Fibroblast of upper back skin (primary cell): ENCODE results near the gene FLCN.

Experiments
- DNase-seq: peaks from one replicate; pipeline ENCODE4 v3.0.0-alpha.2; 2013

Gene FLCN

DNA sequence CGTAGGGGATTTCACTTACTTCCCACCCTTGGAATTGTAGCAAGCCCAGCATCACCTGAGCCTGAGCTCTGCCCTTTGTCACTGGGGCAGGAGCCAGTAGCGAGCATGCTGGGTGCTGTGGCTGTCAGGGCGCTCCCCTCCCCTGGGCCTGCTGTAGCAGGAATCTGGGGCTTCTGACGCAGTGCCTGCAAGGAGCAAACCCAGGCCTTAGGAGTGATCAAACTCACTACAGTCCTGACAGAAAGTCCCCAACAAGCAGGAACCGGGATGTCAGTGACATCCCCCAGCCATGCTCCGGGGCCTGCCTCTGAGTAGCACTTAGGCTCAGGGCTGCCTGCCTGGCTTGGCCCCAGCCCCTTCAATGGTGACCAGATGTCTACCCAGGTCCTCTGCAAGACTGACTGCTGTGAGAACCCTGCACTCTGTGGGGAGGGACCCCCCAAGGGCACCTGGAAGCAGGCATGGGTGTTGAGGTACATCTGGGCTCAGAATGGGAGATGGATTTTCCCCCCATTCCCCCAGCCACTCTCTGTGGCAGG lies 54.3 kb downstream of the FLCN start:
- DNase-seq = no peak

DNA sequence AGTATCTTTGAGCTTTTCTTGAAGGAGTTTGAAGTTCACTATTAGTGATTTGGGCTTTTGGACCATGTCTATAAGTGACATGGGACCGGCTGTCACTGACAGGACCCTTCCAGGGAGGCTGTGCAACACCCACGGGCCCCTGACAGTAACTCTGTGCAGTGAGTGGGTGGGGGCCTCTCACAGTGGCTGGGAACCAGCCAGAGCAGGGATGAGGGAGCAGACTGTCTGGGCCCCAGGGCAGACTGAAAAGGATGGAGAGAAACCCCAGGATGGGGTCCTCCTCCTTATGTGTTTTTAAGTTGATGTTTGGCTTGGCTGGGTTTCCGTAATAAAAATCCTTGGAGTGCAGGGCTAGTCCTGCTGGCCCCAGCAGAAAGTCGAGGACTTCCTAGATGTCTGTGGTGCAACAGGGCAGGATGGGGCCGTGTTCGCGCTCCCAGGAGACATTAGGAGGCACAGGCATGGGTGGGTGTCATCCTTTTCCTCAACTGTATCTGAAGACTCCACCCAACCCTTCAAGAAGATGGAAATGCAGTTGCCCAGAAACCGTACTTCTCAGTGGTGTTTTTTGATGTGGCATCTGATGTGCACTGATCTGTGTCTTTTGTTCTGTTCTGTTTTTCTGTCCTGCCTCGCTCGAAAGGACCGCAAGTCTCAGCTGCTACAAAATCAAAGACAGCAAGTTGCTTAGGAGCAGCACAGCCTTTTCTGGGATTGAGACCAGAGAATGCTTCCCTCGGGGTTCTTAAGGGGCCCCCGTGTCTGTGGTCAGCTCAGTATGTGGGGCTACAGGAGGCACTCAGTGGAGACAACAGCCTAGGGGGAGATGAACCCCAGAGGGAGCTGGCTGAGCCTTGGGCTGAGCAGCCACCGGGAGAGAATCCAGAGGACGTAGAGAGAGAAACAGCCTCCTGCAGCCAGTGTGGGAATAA lies 55.0 kb downstream of the FLCN start:
- DNase-seq = no peak

- DNase-seq = no peak
Observed at GRCh38 chr17:17180741-17181525, 56.0 kb downstream of the FLCN start.

- no peak for DNase-seq
Observed at GRCh38 chr17:17180141-17180603, 56.8 kb downstream of the FLCN start.

DNA sequence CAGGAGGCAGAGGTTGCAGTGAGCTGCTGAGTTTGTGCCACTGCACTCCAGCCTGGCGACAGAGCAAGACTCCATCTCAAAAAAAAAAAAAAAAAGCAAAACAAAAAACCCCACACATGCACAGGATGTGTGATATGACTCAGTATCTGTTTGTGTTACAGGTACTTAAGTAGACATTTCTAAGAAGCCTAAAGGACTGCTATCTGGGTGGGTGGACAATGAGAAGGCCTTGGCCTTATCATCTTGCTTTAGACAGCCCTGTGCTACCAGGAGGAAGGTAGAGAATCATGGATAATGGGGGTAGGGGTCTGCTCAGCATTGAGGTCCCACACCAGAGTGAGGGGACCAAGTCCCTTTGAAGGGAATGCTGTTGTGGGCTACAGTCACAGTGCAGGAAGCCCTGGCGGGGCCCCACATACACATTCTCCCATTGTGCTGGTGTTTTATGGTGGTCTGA lies 57.6 kb downstream of the FLCN start:
- DNase-seq = no peak

DNA sequence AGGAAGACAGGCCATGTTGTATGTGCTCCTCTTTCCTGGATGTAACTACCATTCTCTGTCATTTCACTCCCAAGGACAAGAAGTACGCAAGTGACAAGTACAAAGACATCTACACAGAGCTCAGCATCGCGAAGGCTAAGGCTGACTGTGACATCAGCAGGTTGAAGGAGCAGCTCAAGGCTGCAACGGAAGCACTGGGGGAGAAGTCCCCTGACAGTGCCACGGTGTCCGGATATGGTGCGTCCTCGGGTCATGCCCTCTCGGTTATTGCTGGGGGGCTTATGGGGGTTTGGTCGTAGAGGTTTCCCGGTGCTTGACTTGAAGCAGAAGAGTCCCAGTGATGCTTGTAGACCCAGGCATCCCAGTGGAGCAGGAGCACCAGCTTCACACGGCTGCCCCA lies 59.8 kb downstream of the FLCN start:
- DNase-seq = no peak

GRCh38 chr17:17176341-17176740 lies 60.6 kb downstream of the FLCN start:
- DNase-seq = no peak

GRCh38 chr17:17175917-17176316 lies 61.1 kb downstream of the FLCN start:
- DNase-seq = no peak

DNA sequence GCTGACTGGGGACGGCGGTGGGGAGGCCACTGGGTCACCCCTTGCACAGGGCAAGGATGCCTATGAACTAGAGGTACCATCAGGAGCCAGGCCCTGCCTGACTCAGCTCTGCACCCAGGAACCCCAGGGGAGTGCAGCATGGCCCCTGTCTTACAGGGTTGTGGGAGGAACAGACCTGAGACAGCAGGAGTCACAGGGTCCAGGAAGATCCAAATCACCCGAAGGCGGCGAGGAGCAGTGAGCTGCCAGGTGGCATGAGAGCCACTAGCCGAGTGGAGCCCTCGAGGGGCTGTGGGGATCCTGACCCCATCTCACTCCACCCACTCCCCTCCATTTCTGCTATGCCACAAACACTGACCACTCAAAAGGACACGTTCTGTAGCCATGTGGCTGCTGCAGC lies 61.6 kb downstream of the FLCN start:
- no peak for DNase-seq

- no peak for DNase-seq
Observed at GRCh38 chr17:17173921-17174320, 63.0 kb downstream of the FLCN start.

DNA sequence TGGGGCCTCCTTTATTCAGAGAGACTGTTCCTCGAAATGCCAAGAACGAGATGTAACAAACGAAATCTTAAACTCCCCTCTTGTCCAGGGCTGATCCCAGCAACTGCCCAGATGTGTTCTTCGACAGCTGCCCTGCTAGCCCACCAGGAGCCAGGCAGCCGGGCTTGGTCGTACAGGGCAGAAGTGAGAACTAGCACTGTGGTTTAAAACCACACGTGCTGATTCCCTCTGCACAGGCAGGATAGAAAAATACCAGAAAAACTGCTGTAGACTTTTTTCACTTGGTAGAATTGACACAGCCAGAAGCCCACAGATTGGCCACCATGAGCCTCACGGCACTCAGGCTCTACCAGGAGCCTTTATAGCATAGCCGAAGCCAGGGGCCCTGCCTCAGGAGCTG lies 64.0 kb downstream of the FLCN start:
- no peak for DNase-seq

- no peak for DNase-seq
Observed at GRCh38 chr17:17172001-17172939, 64.7 kb downstream of the FLCN start.

GRCh38 chr17:17171186-17171585 lies 65.8 kb downstream of the FLCN start:
- DNase-seq = no peak

- DNase-seq = no peak
Observed at GRCh38 chr17:17170346-17170985, 66.5 kb downstream of the FLCN start.

DNA sequence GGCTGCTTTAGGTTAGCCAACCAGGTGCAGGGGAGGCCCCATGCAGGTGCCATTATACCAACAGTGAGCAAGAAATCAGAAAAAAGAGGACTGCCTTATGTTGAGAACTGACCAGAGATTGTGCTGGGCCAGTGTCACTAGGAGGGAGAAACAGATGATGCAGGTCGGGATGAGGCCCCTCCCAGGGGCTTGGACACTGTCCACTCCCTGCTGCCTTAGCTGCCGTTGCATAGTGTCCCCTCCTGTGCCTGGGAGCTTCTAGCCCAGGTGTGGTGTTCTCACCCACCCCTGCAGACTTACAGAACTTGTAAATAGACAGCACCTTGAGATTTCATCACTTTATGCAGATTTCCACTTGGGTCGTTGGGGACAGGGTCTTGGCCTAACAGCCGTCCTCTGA lies 67.6 kb downstream of the FLCN start:
- no peak for DNase-seq

GRCh38 chr17:17168401-17168800 lies 68.6 kb downstream of the FLCN start:
- no peak for DNase-seq

DNA sequence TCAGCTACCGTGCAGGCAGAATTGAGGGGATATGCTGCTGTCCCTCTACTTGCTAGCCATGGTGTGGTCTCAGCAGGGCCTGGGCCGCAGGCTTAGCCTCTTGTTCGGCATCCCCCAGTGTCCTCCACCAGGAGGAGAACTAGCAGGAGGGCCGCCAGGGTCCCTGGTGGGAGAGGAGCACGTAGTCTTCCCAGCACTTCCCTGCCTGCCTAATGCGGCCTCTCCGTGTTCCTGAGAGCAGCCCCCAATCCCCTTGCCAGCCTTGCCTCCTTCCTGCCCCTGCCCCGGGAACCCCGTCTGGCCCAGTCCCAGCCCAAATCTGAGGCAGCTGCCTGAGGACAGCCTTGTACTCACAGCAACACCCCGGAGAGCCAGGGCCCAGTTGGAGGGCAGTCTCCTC lies 69.0 kb downstream of the FLCN start:
- DNase-seq = no peak

- DNase-seq = no peak
Observed at GRCh38 chr17:17167356-17167755, 69.6 kb downstream of the FLCN start.

- no peak for DNase-seq
Observed at GRCh38 chr17:17166446-17166845, 70.5 kb downstream of the FLCN start.

GRCh38 chr17:17165666-17166308 lies 71.2 kb downstream of the FLCN start:
- DNase-seq = no peak

- no peak for DNase-seq
Observed at GRCh38 chr17:17164676-17165075, 72.3 kb downstream of the FLCN start.
